ENCODE data around the gene TPCN1. TPM values are rescaled to one million over a fixed set of nuclear protein-coding genes. Genes with fewer than 3 reads are reported as not detected.

The TPCN1 gene
- total and polyA plus RNA-seq, 2 donors (not counting 1 experiment from before 2014, with no cell fraction given): 17.2 to 17.8 TPM

- no peak overlapping the region for H3K9ac ChIP-seq (ENCODE audit: insufficient read depth, low read length)
- no peaks in the 10 kb centered on the region for H4K20me1 ChIP-seq (ENCODE audit: control insufficient read depth, extremely low read depth, insufficient read depth, low read length)
- peaks cover 3% of the 10 kb centered on the region for H3K36me3 ChIP-seq (ENCODE audit: control insufficient read depth, insufficient read depth, low read length)
- H3K4me3 ChIP-seq (replicated peaks in 1 of 4; ENCODE audit: control extremely low read depth in 1 of 4, insufficient read depth in 1 of 4, low read depth in 3 of 4, low read length in 4 of 4): no peak overlapping the region
- no peaks in the 10 kb centered on the region for H3K27me3 ChIP-seq (ENCODE audit: control insufficient read depth, insufficient read depth, low read length)
- H3K79me2 ChIP-seq (ENCODE audit: control insufficient read depth, insufficient read depth, low read length): no peaks in the 10 kb centered on the region
- H3K9me3 ChIP-seq (ENCODE audit: control insufficient read depth, insufficient read depth, low read depth, low read length): no peaks in the 10 kb centered on the region
- no peak for TF ChIP-seq CTCF (conservative IDR thresholded peaks at IDR 0.05 in 1 of 2, IDR thresholded peaks at IDR 0.05 in 1 of 2; ENCODE audit: low read depth in 1 of 2, low read length in 2 of 2)
- TF ChIP-seq EZH2 (IDR thresholded peaks at IDR 0.05; ENCODE audit: low read length, missing control alignments): no peak
- no peak overlapping the region for H3K27ac ChIP-seq (ENCODE audit: insufficient read depth, low read length)
- DNase-seq (ENCODE audit: low read depth in 2 of 2): no peak
- H2AFZ ChIP-seq (ENCODE audit: low read length): no peak overlapping the region
- no peaks in the 10 kb centered on the region for H3K4me1 ChIP-seq (ENCODE audit: control insufficient read depth, extremely low read depth, insufficient read depth, low read length)
- no peak overlapping the region for H3K4me2 ChIP-seq (ENCODE audit: extremely low read depth, insufficient read depth, low read length)
Observed at GRCh38 chr12:113317122-113317521, 95.9 kb downstream of the TPCN1 start.

- peaks cover 3% of the 10 kb centered on the region for H3K36me3 ChIP-seq (ENCODE audit: control insufficient read depth, insufficient read depth, low read length)
- no peak overlapping the region for H3K4me3 ChIP-seq (replicated peaks in 1 of 4; ENCODE audit: control extremely low read depth in 1 of 4, insufficient read depth in 1 of 4, low read depth in 3 of 4, low read length in 4 of 4)
- no peaks in the 10 kb centered on the region for H4K20me1 ChIP-seq (ENCODE audit: control insufficient read depth, extremely low read depth, insufficient read depth, low read length)
- TF ChIP-seq CTCF (conservative IDR thresholded peaks at IDR 0.05 in 1 of 2, IDR thresholded peaks at IDR 0.05 in 1 of 2; ENCODE audit: low read depth in 1 of 2, low read length in 2 of 2) (no peak), EZH2 (IDR thresholded peaks at IDR 0.05; ENCODE audit: low read length, missing control alignments) (no peak)
- no peak overlapping the region for H3K27ac ChIP-seq (ENCODE audit: insufficient read depth, low read length)
- H2AFZ ChIP-seq (ENCODE audit: low read length): no peak overlapping the region
- DNase-seq (ENCODE audit: low read depth in 2 of 2): no peak
- H3K4me1 ChIP-seq (ENCODE audit: control insufficient read depth, extremely low read depth, insufficient read depth, low read length): no peaks in the 10 kb centered on the region
- H3K27me3 ChIP-seq (ENCODE audit: control insufficient read depth, insufficient read depth, low read length): no peaks in the 10 kb centered on the region
- H3K9me3 ChIP-seq (ENCODE audit: control insufficient read depth, insufficient read depth, low read depth, low read length): no peaks in the 10 kb centered on the region
- no peak overlapping the region for H3K4me2 ChIP-seq (ENCODE audit: extremely low read depth, insufficient read depth, low read length)
- H3K9ac ChIP-seq (ENCODE audit: insufficient read depth, low read length): no peak overlapping the region
- H3K79me2 ChIP-seq (ENCODE audit: control insufficient read depth, insufficient read depth, low read length): no peaks in the 10 kb centered on the region
Observed at GRCh38 chr12:113318046-113318656, 96.9 kb downstream of the TPCN1 start.

- no peak for DNase-seq (ENCODE audit: low read depth in 2 of 2)
- Histone ChIP-seq H2AFZ (ENCODE audit: low read length) (no peak overlapping the region), H3K27ac (ENCODE audit: insufficient read depth, low read length) (no peak overlapping the region), H3K4me2 (ENCODE audit: extremely low read depth, insufficient read depth, low read length) (no peak overlapping the region), H3K27me3 (ENCODE audit: control insufficient read depth, insufficient read depth, low read length) (no peaks in the 10 kb centered on the region), H3K9me3 (ENCODE audit: control insufficient read depth, insufficient read depth, low read depth, low read length) (no peaks in the 10 kb centered on the region), H3K36me3 (ENCODE audit: control insufficient read depth, insufficient read depth, low read length) (peaks cover 3% of the 10 kb centered on the region), H3K79me2 (ENCODE audit: control insufficient read depth, insufficient read depth, low read length) (no peaks in the 10 kb centered on the region), H3K9ac (ENCODE audit: insufficient read depth, low read length) (no peak overlapping the region), H3K4me3 (replicated peaks in 1 of 4; ENCODE audit: control extremely low read depth in 1 of 4, insufficient read depth in 1 of 4, low read depth in 3 of 4, low read length in 4 of 4) (no peak overlapping the region), H3K4me1 (ENCODE audit: control insufficient read depth, extremely low read depth, insufficient read depth, low read length) (no peaks in the 10 kb centered on the region), H4K20me1 (ENCODE audit: control insufficient read depth, extremely low read depth, insufficient read depth, low read length) (no peaks in the 10 kb centered on the region)
- TF ChIP-seq EZH2 (IDR thresholded peaks at IDR 0.05; ENCODE audit: low read length, missing control alignments): no peak
- no peak for TF ChIP-seq CTCF (conservative IDR thresholded peaks at IDR 0.05 in 1 of 2, IDR thresholded peaks at IDR 0.05 in 1 of 2; ENCODE audit: low read depth in 1 of 2, low read length in 2 of 2)
Observed at GRCh38 chr12:113318900-113319628, 97.8 kb downstream of the TPCN1 start.
